Keratinocyte (primary cell): ENCODE data around the gene ECT2L.

ENCODE experiments used
- EZH2 ChIP-seq: IDR thresholded peaks from one replicate; pipeline ENCODE4 v1.6.1; 2012; ENCODE audit warnings: inconsistent platforms, mild to moderate bottlenecking, low read length, moderate library complexity
- TF ChIP-seq, protein P1 (sequence below), 3 experiments: IDR thresholded peaks in 1 of 3; conservative IDR thresholded peaks in 1 of 3; optimal IDR thresholded peaks in 1 of 3; 2 replicates in 2 of 3; 3 replicates in 1 of 3; pipeline versions ENCODE3 to v1.5.1; 2011; ENCODE audit warnings: low read length in 3 of 3, mild to moderate bottlenecking in 3 of 3, moderate library complexity in 2 of 3, control low read depth in 1 of 3, inconsistent platforms in 1 of 3; ENCODE audit not compliant: insufficient read depth in 2 of 3; ENCODE audit errors: extremely low read depth in 1 of 3

GRCh38 chr6:138920906-138921305 lies 125.0 kb downstream of the ECT2L start:
- TF ChIP-seq EZH2 = no peak
- TF ChIP-seq, protein P1, sequence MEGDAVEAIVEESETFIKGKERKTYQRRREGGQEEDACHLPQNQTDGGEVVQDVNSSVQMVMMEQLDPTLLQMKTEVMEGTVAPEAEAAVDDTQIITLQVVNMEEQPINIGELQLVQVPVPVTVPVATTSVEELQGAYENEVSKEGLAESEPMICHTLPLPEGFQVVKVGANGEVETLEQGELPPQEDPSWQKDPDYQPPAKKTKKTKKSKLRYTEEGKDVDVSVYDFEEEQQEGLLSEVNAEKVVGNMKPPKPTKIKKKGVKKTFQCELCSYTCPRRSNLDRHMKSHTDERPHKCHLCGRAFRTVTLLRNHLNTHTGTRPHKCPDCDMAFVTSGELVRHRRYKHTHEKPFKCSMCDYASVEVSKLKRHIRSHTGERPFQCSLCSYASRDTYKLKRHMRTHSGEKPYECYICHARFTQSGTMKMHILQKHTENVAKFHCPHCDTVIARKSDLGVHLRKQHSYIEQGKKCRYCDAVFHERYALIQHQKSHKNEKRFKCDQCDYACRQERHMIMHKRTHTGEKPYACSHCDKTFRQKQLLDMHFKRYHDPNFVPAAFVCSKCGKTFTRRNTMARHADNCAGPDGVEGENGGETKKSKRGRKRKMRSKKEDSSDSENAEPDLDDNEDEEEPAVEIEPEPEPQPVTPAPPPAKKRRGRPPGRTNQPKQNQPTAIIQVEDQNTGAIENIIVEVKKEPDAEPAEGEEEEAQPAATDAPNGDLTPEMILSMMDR (optimal IDR thresholded peaks at IDR 0.05 in 1 of 3, IDR thresholded peaks at IDR 0.05 in 1 of 3, conservative IDR thresholded peaks at IDR 0.05 in 1 of 3; ENCODE audit: extremely low read depth in 1 of 3, insufficient read depth in 2 of 3, low read length in 3 of 3) = no peak
